Measurements from ENCODE around the gene DGUOK. TPM values are rescaled to one million over a fixed set of nuclear protein-coding genes. Genes with fewer than 3 reads are reported as not detected.

Gene DGUOK
- total RNA-seq, 4 donors from 2014 or later: 30.5 to 38.9 (median 36.3) TPM

DNA sequence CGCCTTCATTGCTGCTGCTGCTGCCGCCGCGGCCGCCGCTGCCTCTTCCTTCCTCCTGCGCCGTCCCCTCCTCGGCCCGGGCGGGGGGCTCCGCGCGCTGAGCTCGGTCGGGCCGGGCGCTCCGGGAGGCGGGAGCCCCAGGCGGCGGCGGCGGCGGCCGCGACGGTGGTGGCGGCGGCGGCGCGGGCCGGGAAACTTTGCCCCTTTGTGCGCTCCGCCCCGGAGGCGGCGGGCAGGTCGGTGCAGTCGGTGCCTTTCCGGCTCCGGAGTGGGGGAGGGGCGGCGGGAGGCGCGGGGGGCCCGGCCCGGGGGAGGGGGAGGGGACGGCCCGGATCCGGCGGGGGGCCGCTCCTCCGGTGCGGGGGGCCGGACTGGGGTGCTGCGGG is 58.2 kb downstream of the DGUOK start:
- no peak for ATAC-seq (ENCODE audit: low FRiP score)

GRCh38 chr2:73985308-73986084 is 58.8 kb downstream of the DGUOK start:
- TF ChIP-seq, protein P1, sequence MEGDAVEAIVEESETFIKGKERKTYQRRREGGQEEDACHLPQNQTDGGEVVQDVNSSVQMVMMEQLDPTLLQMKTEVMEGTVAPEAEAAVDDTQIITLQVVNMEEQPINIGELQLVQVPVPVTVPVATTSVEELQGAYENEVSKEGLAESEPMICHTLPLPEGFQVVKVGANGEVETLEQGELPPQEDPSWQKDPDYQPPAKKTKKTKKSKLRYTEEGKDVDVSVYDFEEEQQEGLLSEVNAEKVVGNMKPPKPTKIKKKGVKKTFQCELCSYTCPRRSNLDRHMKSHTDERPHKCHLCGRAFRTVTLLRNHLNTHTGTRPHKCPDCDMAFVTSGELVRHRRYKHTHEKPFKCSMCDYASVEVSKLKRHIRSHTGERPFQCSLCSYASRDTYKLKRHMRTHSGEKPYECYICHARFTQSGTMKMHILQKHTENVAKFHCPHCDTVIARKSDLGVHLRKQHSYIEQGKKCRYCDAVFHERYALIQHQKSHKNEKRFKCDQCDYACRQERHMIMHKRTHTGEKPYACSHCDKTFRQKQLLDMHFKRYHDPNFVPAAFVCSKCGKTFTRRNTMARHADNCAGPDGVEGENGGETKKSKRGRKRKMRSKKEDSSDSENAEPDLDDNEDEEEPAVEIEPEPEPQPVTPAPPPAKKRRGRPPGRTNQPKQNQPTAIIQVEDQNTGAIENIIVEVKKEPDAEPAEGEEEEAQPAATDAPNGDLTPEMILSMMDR (IDR thresholded peaks at IDR 0.05): no peak
- DNase-seq (ENCODE audit: low spot score) (no peak), ATAC-seq (ENCODE audit: low FRiP score) (peak; percentile 13)

More for the DNA sequence above, 58.2 kb downstream of the DGUOK start:
- no peak for DNase-seq (ENCODE audit: low spot score)
- TF ChIP-seq, protein P1 (IDR thresholded peaks at IDR 0.05): no peak

DNA sequence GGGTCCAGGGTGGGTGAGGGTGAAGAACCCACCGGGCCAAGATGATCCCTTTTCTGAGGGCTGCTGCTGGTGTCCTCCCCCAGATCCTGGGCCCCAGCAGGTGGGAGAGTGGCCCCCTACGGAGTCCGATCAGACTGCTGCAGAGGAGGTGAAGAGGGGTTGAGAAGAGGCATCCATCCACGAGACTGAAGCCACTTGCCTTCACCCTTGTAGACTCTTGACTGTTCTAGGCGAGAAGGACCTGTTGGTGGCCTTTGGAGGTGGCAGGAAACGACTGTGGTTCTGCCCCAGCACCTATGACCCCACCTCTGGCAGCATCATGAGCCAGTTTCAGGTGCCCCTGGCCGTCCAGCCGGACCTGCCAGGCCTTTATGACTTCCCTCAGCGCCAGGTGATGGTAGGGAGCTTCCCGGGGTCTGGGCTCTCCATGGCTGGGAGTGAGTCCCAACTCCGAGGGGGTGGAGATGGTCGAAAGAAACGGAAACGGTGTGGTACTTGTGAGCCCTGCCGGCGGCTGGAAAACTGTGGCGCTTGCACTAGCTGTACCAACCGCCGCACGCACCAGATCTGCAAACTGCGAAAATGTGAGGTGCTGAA is 59.5 kb downstream of the DGUOK start:
- DNase-seq (ENCODE audit: low spot score): no peak
- ATAC-seq (ENCODE audit: low FRiP score): no peak
- TF ChIP-seq, protein P1 (IDR thresholded peaks at IDR 0.05): no peak

GRCh38 chr2:73987109-73987947 is 60.6 kb downstream of the DGUOK start:
- DNase-seq (ENCODE audit: low spot score): no peak

DNA sequence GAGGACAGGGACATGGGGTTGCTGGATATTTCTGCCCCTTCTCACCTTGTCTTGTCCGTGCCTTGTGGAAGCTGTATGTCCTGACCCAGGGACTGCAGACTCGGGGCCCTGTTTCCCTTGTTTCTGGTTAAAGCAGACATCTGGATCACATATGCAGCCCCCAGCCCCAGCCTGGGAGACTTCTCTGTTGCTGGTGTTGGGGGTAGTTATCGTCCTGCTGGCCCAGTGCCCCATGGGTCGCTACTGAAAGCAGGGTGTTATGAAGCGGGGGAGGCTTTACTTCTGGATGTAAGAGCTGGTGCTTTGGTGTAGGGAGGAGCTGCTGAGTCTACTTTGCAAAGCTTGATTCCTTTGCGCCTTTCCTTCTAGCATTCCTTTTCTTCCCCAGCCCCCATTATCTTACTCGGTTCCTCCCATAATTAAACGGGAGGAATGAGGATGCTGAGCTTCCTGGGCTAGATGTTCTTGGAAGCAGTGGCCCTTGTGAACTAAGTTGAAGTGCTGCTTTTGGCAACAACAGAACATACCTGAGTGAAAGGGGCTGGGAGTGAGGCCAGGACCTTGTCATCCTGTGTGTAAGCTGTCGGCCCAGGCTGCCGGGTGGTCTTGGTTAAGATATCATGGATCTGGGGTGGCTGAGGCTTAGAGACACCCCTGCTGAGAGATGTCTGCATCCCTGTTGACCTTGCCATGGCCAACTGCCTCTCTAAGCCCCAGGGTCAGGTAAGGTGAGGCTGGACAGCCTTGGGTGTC is 61.4 kb downstream of the DGUOK start:
- ATAC-seq (ENCODE audit: low FRiP score) (no peak), DNase-seq (ENCODE audit: low spot score) (no peak)
- TF ChIP-seq, protein P1 (IDR thresholded peaks at IDR 0.05): no peak

More at GRCh38 chr2:73987109-73987947, 60.6 kb downstream of the DGUOK start:
- no peak for ATAC-seq (ENCODE audit: low FRiP score)
- TF ChIP-seq, protein P1 (IDR thresholded peaks at IDR 0.05): no peak

GRCh38 chr2:73989972-73990371 is 63.3 kb downstream of the DGUOK start:
- DNase-seq (ENCODE audit: low spot score) (no peak), ATAC-seq (ENCODE audit: low FRiP score) (no peak)
- TF ChIP-seq, protein P1 (IDR thresholded peaks at IDR 0.05): no peak
